ENCODE measurements around the gene EGFR.

EGFR gene

DNA sequence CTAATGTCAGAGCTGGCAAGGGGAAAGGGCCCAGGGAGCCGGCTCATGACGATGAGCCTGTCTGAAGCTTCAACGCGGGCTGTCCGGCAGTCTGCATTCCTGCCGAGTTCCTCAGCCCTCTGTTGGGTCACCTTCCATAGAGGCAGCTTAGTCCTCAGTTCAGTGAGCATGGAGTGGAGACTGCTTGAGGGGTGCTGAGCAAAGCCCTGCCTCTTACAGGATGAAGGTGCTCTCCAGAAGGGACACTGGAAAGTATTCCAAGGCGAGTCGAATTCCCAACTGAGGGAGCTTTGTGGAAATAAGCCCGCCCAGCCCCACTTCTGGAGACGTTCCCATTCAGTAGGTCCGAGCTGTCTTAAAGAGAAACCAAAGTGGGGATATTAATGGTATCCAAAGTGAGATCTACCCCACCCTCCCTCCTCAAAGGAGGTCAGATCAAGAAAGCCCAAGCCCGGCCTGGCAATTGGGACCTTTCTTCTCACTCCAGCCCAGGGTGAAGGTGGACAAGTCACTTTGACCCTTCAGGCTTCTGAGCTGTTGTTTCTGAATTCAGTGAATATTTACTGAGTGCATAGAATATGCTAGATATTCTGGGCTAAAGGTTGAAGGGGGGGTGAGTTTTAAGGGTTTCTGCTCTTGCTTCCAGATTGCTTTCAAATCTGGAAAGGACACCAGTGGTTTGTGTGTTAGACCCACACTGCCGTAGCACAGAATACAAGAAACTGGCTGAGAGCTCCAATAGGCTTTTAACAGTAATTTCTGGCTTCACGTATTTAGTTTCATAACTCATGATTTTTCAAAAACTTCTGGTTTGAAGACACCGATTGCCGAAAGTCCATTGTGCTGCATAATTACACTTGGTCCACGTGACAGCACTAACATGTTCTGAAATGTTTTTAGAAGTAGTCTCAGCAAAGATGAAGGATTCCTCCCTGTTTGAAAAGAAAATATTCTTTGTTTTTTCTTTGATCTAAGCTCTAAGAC lies 3.5 kb downstream of the EGFR start:
- no peaks in the 10 kb centered on the region for H3K79me2 ChIP-seq (ENCODE audit: insufficient read depth, low read length)
- no peaks in the 10 kb centered on the region for H3K27me3 ChIP-seq (ENCODE audit: low read length)
- no peak overlapping the region for H3K27ac ChIP-seq (ENCODE audit: low read depth, low read length)
- no peak overlapping the region for H2AFZ ChIP-seq (ENCODE audit: low read depth, low read length, severe bottlenecking)
- TF ChIP-seq EZH2phosphoT487 (conservative IDR thresholded peaks at IDR 0.05; ENCODE audit: low read length): no peak
- TF ChIP-seq, protein P1, sequence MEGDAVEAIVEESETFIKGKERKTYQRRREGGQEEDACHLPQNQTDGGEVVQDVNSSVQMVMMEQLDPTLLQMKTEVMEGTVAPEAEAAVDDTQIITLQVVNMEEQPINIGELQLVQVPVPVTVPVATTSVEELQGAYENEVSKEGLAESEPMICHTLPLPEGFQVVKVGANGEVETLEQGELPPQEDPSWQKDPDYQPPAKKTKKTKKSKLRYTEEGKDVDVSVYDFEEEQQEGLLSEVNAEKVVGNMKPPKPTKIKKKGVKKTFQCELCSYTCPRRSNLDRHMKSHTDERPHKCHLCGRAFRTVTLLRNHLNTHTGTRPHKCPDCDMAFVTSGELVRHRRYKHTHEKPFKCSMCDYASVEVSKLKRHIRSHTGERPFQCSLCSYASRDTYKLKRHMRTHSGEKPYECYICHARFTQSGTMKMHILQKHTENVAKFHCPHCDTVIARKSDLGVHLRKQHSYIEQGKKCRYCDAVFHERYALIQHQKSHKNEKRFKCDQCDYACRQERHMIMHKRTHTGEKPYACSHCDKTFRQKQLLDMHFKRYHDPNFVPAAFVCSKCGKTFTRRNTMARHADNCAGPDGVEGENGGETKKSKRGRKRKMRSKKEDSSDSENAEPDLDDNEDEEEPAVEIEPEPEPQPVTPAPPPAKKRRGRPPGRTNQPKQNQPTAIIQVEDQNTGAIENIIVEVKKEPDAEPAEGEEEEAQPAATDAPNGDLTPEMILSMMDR (IDR thresholded peaks at IDR 0.05; ENCODE audit: insufficient read depth, low read length, poor library complexity, severe bottlenecking): no peak
- no peak overlapping the region for H3K4me3 ChIP-seq (ENCODE audit: insufficient read depth, low read length, poor library complexity, severe bottlenecking)
- no peaks in the 10 kb centered on the region for H3K9me2 ChIP-seq (replicated peaks; ENCODE audit: insufficient read depth, low read length)
- no peaks in the 10 kb centered on the region for H3K36me3 ChIP-seq (ENCODE audit: low read length)
- H3K9me3 ChIP-seq (ENCODE audit: insufficient read depth, low read length): no peaks in the 10 kb centered on the region
- H3K4me2 ChIP-seq (ENCODE audit: low read depth, low read length, poor library complexity, severe bottlenecking): no peak overlapping the region
- H4K20me1 ChIP-seq (ENCODE audit: low read depth, low read length): no peaks in the 10 kb centered on the region
- H3K9ac ChIP-seq (ENCODE audit: low read length): no peak overlapping the region
- no peaks in the 10 kb centered on the region for H3F3A ChIP-seq (ENCODE audit: insufficient read depth)

DNA sequence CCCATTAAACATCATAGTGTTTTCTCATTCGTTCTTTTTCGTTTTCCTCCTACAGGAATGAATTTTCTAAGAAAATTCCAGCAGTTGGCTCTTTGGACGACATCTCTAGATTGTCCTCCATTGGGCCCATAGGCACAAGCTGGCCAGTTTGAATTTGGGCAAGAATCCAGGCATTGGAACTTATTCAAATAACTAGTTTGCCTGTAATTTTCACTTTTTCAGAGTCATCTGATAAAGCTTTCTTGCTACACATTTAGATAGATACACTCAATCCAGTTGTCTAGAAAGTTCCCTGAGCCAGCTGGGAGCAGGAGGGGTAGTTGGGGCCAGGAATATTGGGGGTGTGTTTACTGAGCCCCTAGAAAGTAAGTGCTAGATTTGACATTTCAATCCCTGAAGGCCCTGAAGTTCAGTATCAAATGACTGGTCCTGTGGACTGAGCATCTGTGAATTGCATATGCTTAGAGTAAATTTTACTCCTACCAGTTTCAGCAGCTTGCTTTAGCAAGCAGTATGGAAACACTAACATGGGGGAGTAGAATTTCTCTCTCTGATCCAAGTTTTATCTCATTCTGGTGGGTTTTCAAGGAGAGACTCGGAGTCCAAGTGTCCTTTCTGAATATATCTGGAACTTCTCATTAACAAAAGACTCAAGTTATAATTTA lies 5.2 kb downstream of the EGFR start:
- Histone ChIP-seq H3K36me3 (ENCODE audit: low read length) (no peaks in the 10 kb centered on the region), H3K4me2 (ENCODE audit: low read depth, low read length, poor library complexity, severe bottlenecking) (no peak overlapping the region), H3K4me3 (ENCODE audit: insufficient read depth, low read length, poor library complexity, severe bottlenecking) (no peak overlapping the region), H3K9me3 (ENCODE audit: insufficient read depth, low read length) (no peaks in the 10 kb centered on the region), H2AFZ (ENCODE audit: low read depth, low read length, severe bottlenecking) (no peak overlapping the region), H3K79me2 (ENCODE audit: insufficient read depth, low read length) (no peaks in the 10 kb centered on the region), H4K20me1 (ENCODE audit: low read depth, low read length) (no peaks in the 10 kb centered on the region), H3K9me2 (replicated peaks; ENCODE audit: insufficient read depth, low read length) (no peaks in the 10 kb centered on the region), H3F3A (ENCODE audit: insufficient read depth) (no peaks in the 10 kb centered on the region), H3K27ac (ENCODE audit: low read depth, low read length) (no peak overlapping the region), H3K9ac (ENCODE audit: low read length) (no peak overlapping the region), H3K27me3 (ENCODE audit: low read length) (no peaks in the 10 kb centered on the region)
- TF ChIP-seq, protein P1 (IDR thresholded peaks at IDR 0.05; ENCODE audit: insufficient read depth, low read length, poor library complexity, severe bottlenecking): no peak
- TF ChIP-seq EZH2phosphoT487 (conservative IDR thresholded peaks at IDR 0.05; ENCODE audit: low read length): no peak

DNA sequence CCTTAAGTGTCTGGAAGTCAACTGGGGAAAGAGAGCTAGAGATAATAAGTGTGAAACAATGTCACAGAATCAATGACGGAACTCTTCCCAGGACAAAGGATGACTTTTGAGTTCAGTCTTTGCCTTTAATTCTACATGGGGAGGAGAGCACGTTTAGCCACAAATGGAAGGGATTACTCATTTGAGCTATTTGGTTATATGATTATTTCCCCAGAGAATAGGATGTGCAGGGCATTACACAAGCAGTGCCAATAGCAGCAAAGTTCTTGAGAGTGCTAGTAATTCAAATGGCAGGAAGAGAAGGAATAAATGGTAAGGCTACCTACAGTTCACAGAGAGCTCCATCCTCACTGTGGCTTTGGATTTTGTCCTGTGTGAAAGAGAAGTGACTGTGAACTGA lies 6.0 kb downstream of the EGFR start:
- H3K9ac ChIP-seq (ENCODE audit: low read length): no peak overlapping the region
- H3K4me2 ChIP-seq (ENCODE audit: low read depth, low read length, poor library complexity, severe bottlenecking): no peak overlapping the region
- H3K9me3 ChIP-seq (ENCODE audit: insufficient read depth, low read length): no peaks in the 10 kb centered on the region
- H3K36me3 ChIP-seq (ENCODE audit: low read length): no peaks in the 10 kb centered on the region
- no peaks in the 10 kb centered on the region for H3F3A ChIP-seq (ENCODE audit: insufficient read depth)
- H3K79me2 ChIP-seq (ENCODE audit: insufficient read depth, low read length): no peaks in the 10 kb centered on the region
- H4K20me1 ChIP-seq (ENCODE audit: low read depth, low read length): no peaks in the 10 kb centered on the region
- H3K27me3 ChIP-seq (ENCODE audit: low read length): no peaks in the 10 kb centered on the region
- no peak overlapping the region for H3K27ac ChIP-seq (ENCODE audit: low read depth, low read length)
- no peak overlapping the region for H3K4me3 ChIP-seq (ENCODE audit: insufficient read depth, low read length, poor library complexity, severe bottlenecking)
- no peak for TF ChIP-seq EZH2phosphoT487 (conservative IDR thresholded peaks at IDR 0.05; ENCODE audit: low read length)
- TF ChIP-seq, protein P1 (IDR thresholded peaks at IDR 0.05; ENCODE audit: insufficient read depth, low read length, poor library complexity, severe bottlenecking): no peak
- no peaks in the 10 kb centered on the region for H3K9me2 ChIP-seq (replicated peaks; ENCODE audit: insufficient read depth, low read length)
- no peak overlapping the region for H2AFZ ChIP-seq (ENCODE audit: low read depth, low read length, severe bottlenecking)
